H1 (cell line): Measurements from ENCODE around the gene HTR1B. TPM values are rescaled to one million over a fixed set of nuclear protein-coding genes. Genes with fewer than 3 reads are reported as not detected.

Experiments
- CTCF ChIA-PET: fragments of 300-600 bp; sonication (Branson Sonifier 250); formaldehyde crosslinking; loops from one replicate; lab custom pipeline; 2021; ENCODE audit not compliant: partially characterized antibody; lab: Charles Lee
- POLR2A ChIA-PET: fragments of 300-600 bp; sonication (Branson Sonifier 250); formaldehyde crosslinking; loops from one replicate; lab custom pipeline; 2021; ENCODE audit warnings: inconsistent platforms; ENCODE audit not compliant: partially characterized antibody; lab: Charles Lee
- DNase-seq, 2 experiments: peaks; one replicate each; pipeline versions ENCODE4 v3.0.0 to v3.0.0-alpha.2; 2010 to 2022; ENCODE audit warnings: low spot score in 2 of 2, low read depth in 1 of 2, mixed read lengths in 1 of 2
- FAIRE-seq: peaks from 2 replicates; lab custom pipeline; 2011; peaks lifted over from hg19 to GRCh38; lab: Jason Lieb, UNC
- H2AFZ ChIP-seq: 2 replicates; pipeline ENCODE4 v1.8.1; 2012; ENCODE audit warnings: low read length, inconsistent platforms
- H2AK5ac ChIP-seq: 2 replicates; pipeline ENCODE4 v1.6.1; 2013; ENCODE audit warnings: low read depth, low read length
- H2BK120ac ChIP-seq: replicated peaks from 2 replicates; pipeline ENCODE3; 2013; ENCODE audit warnings: low read depth, low read length, inconsistent platforms
- H2BK12ac ChIP-seq: 2 replicates; pipeline ENCODE4 v1.6.1; 2013; ENCODE audit warnings: low read depth, low read length
- H2BK15ac ChIP-seq: 2 replicates; pipeline ENCODE4 v1.6.1; 2013; ENCODE audit warnings: low read length
- H2BK20ac ChIP-seq: 2 replicates; pipeline ENCODE4 v1.6.1; 2013; ENCODE audit warnings: low read length
- H2BK5ac ChIP-seq: 2 replicates; pipeline ENCODE4 v1.6.1; 2013; ENCODE audit warnings: low read depth, low read length
- H3K14ac ChIP-seq: 2 replicates; pipeline ENCODE4 v1.6.1; 2013; ENCODE audit warnings: inconsistent platforms; ENCODE audit not compliant: insufficient read length
- H3K18ac ChIP-seq: 2 replicates; pipeline ENCODE4 v1.6.1; 2013; ENCODE audit warnings: low read length; ENCODE audit errors: extremely low read depth
- H3K23ac ChIP-seq: 2 replicates; pipeline ENCODE4 v1.6.1; 2013; ENCODE audit warnings: inconsistent platforms; ENCODE audit not compliant: insufficient read length
- H3K23me2 ChIP-seq: 2 replicates; pipeline ENCODE4 v1.6.1; 2013; ENCODE audit warnings: low read depth, low read length
- H3K27ac ChIP-seq: 2 replicates; pipeline ENCODE4 v1.6.1; 2011; ENCODE audit warnings: low read depth, low read length, inconsistent platforms
- H3K27me3 ChIP-seq, 4 experiments: replicated peaks in 1 of 4; 1 replicate in 1 of 4; 2 replicates in 3 of 4; pipeline versions ENCODE4 v1.6.1 to v1.8.1; 2011 to 2013; ENCODE audit warnings: low read length in 3 of 4, mild to moderate bottlenecking in 3 of 4, inconsistent platforms in 2 of 4, mixed read lengths in 2 of 4, moderate library complexity in 1 of 4; ENCODE audit not compliant: control insufficient read depth in 3 of 4, insufficient read depth in 3 of 4; ENCODE audit errors: extremely low read depth in 1 of 4
- H3K36me3 ChIP-seq, 4 experiments: 2 replicates each; pipeline versions ENCODE4 v1.6.1 to v1.8.1; 2011 to 2013; ENCODE audit warnings: mild to moderate bottlenecking in 4 of 4, low read length in 3 of 4, moderate library complexity in 2 of 4, control low read depth in 1 of 4, inconsistent platforms in 1 of 4; ENCODE audit not compliant: insufficient read depth in 4 of 4, control insufficient read depth in 2 of 4
- H3K4ac ChIP-seq: replicated peaks from 2 replicates; pipeline ENCODE3; 2013; ENCODE audit warnings: low read length, low read depth, mixed read lengths, inconsistent platforms; ENCODE audit not compliant: insufficient read length
- H3K4me1 ChIP-seq, 4 experiments: replicated peaks in 1 of 4; 1 replicate in 1 of 4; 2 replicates in 3 of 4; pipeline versions ENCODE4 v1.6.1 to v1.8.1; 2011 to 2013; ENCODE audit warnings: low read length in 3 of 4, inconsistent platforms in 2 of 4, mixed read lengths in 1 of 4; ENCODE audit not compliant: insufficient read depth in 4 of 4, control insufficient read depth in 3 of 4
- H3K4me2 ChIP-seq, 2 experiments: 2 replicates each; pipeline versions ENCODE4 v1.6.1 to v1.8.1; 2011 to 2013; ENCODE audit warnings: low read depth in 2 of 2, low read length in 2 of 2, control low read depth in 1 of 2, inconsistent platforms in 1 of 2, mild to moderate bottlenecking in 1 of 2; ENCODE audit not compliant: insufficient read depth in 1 of 2
- H3K4me3 ChIP-seq, 4 experiments: fragments of 200-600, 300-600 bp in 1 of 4; sonication (generic), shearing (Covaris generic), sonication (Bioruptor Twin) in 1 of 4; 2 replicates each; pipeline versions ENCODE4 v1.5.1 to v1.8.1; 2011 to 2016; ENCODE audit warnings: low read length in 4 of 4, low read depth in 3 of 4, control low read depth in 2 of 4, inconsistent platforms in 2 of 4, mild to moderate bottlenecking in 2 of 4, mixed read lengths in 1 of 4, moderate library complexity in 1 of 4; ENCODE audit not compliant: insufficient read depth in 2 of 4; ENCODE audit errors: extremely low read depth in 1 of 4
- H3K56ac ChIP-seq: replicated peaks from 2 replicates; pipeline ENCODE3; 2013; ENCODE audit warnings: low read depth, mild to moderate bottlenecking, mixed read lengths, low read length, inconsistent platforms; ENCODE audit not compliant: insufficient read length
- H3K79me1 ChIP-seq: 2 replicates; pipeline ENCODE4 v1.6.1; 2013; ENCODE audit warnings: low read depth, low read length, control low read depth
- H3K79me2 ChIP-seq, 2 experiments: 2 replicates each; pipeline versions ENCODE4 v1.6.1 to v1.8.1; 2012 to 2013; ENCODE audit warnings: low read length in 2 of 2, mild to moderate bottlenecking in 2 of 2, inconsistent platforms in 1 of 2; ENCODE audit not compliant: insufficient read depth in 2 of 2, control insufficient read depth in 1 of 2
- H3K9ac ChIP-seq, 4 experiments: replicated peaks in 1 of 4; 1 replicate in 1 of 4; 2 replicates in 3 of 4; pipeline versions ENCODE4 v1.6.1 to v1.8.1; 2011 to 2013; ENCODE audit warnings: low read depth in 3 of 4, low read length in 3 of 4, control low read depth in 2 of 4, mild to moderate bottlenecking in 2 of 4, moderate library complexity in 2 of 4, inconsistent platforms in 1 of 4; ENCODE audit errors: extremely low read depth in 1 of 4
- H3K9me3 ChIP-seq, 2 experiments: 2 replicates each; pipeline versions ENCODE4 v1.6.1 to v1.8.1; 2012 to 2013; ENCODE audit warnings: mild to moderate bottlenecking in 2 of 2, moderate library complexity in 2 of 2, control low read depth in 1 of 2, inconsistent platforms in 1 of 2, low read depth in 1 of 2, low read length in 1 of 2, mixed read lengths in 1 of 2; ENCODE audit not compliant: insufficient read depth in 2 of 2
- H4K20me1 ChIP-seq, 2 experiments: replicated peaks in 1 of 2; 2 replicates each; pipeline versions ENCODE3 to v1.8.1; 2011 to 2013; ENCODE audit warnings: inconsistent platforms in 2 of 2, low read length in 2 of 2, mild to moderate bottlenecking in 1 of 2; ENCODE audit not compliant: insufficient read depth in 2 of 2, control insufficient read depth in 1 of 2
- H4K5ac ChIP-seq: 2 replicates; pipeline ENCODE4 v1.6.1; 2013; ENCODE audit warnings: low read length, low read depth, mixed read lengths, inconsistent platforms; ENCODE audit not compliant: insufficient read length
- H4K8ac ChIP-seq: 2 replicates; pipeline ENCODE4 v1.8.0; 2013; ENCODE audit warnings: mild to moderate bottlenecking, moderate library complexity, low read length, inconsistent platforms; ENCODE audit not compliant: insufficient read depth; ENCODE audit errors: extremely low read depth
- H4K91ac ChIP-seq: replicated peaks from 2 replicates; pipeline ENCODE3; 2013; ENCODE audit warnings: low read length, mixed read lengths, inconsistent platforms; ENCODE audit not compliant: insufficient read length
- BCL11A ChIP-seq, 2 experiments: IDR thresholded peaks; one replicate each; pipeline ENCODE4 v1.6.1; 2011; ENCODE audit warnings: low read depth in 2 of 2, low read length in 2 of 2, mild to moderate bottlenecking in 2 of 2
- JUND ChIP-seq: IDR thresholded peaks from 2 replicates; pipeline ENCODE4 v1.6.1; 2011; ENCODE audit warnings: mild to moderate bottlenecking, improper control_type of control experiment, low read length
- RFX5 ChIP-seq: IDR thresholded peaks from 2 replicates; pipeline ENCODE4 v1.6.1; 2011; ENCODE audit warnings: low read depth, low read length, improper control_type of control experiment, borderline replicate concordance
- RXRA ChIP-seq: IDR thresholded peaks from 2 replicates; pipeline ENCODE4 v1.6.1; 2011; ENCODE audit warnings: low read depth, mild to moderate bottlenecking, low read length, moderate library complexity; ENCODE audit not compliant: insufficient read depth
- SP1 ChIP-seq: IDR thresholded peaks from 2 replicates; pipeline ENCODE4 v1.6.1; 2011; ENCODE audit warnings: low read depth, low read length
- SRF ChIP-seq: IDR thresholded peaks from 2 replicates; pipeline ENCODE4 v1.6.1; 2011; ENCODE audit warnings: mild to moderate bottlenecking, low read depth, low read length, moderate library complexity
- TBP ChIP-seq: IDR thresholded peaks from 2 replicates; pipeline ENCODE4 v1.6.1; 2011; ENCODE audit warnings: low read depth, low read length, improper control_type of control experiment
- WGBS, 2 experiments: shearing (Covaris generic) in 1 of 2; methylation state at CpG; one replicate each; pipeline versions ENCODE4 v1.1.6 to v1.1.7; 2013 to 2015; ENCODE audit warnings: low lambda C conversion rate in 2 of 2, mixed read lengths in 2 of 2, inconsistent platforms in 1 of 2, low coverage in 1 of 2, missing lambda C conversion rate in 1 of 2; ENCODE audit not compliant: insufficient replicate concordance in 2 of 2, insufficient coverage in 1 of 2, insufficient read length in 1 of 2; ENCODE audit errors: extremely low coverage in 1 of 2, missing lambda C conversion rate in 1 of 2; 5-methylcytosine and 5-hydroxymethylcytosine counted together
- polyA plus RNA-seq, 7 experiments: library from polyadenylated mRNA; depleted of rRNA in 3 of 7; stranded (reverse) in 5 of 7; unstranded in 2 of 7; fragments of >200 nt in 5 of 7; fragments of 200-250 nt in 2 of 7; gene quantifications; 1 replicate in 5 of 7; 2 replicates in 1 of 7; 4 replicates in 1 of 7; pipeline versions ENCODE4 v1.2.1 to v1.2.3, GENCODE V29; 2011 to 2013; ENCODE audit warnings: missing spikeins in 2 of 7, mixed read lengths in 2 of 7
- total RNA-seq: library from RNA; stranded (reverse); fragmentation: NEBNext Ultra II Directional; extraction: Animal tissue kit (Norgen Biotek cat#: 25700); gene quantifications from 2 replicates; pipeline ENCODE4 v1.2.1, GENCODE V29; 2021

The HTR1B gene
- total and polyA plus RNA-seq, 2 of the 8 experiments (the other 6 are each of a cell fraction or from before 2014, with no cell fraction given): 1.1 to 1.4 TPM

GRCh38 chr6:77482981-77483380, 19.7 kb upstream of the HTR1B start:
- H2BK15ac ChIP-seq: no peak overlapping the region
- H2AFZ ChIP-seq: no peak overlapping the region
- H2BK5ac ChIP-seq: no peak overlapping the region
- no peak overlapping the region for H3K9ac ChIP-seq
- H3K36me3 ChIP-seq: no peaks in the 10 kb centered on the region
- no peaks in the 10 kb centered on the region for H3K79me1 ChIP-seq
- no peak for FAIRE-seq
- DNase-seq: no peak
- POLR2A ChIA-PET: interaction anchor here (1.2 kb wide), 1 partner anchor 12 kb away, joined by 4 read pairs; no protein-coding TSS in a partner anchor
- no peak overlapping the region for H3K23ac ChIP-seq
- H3K27ac ChIP-seq: no peak overlapping the region
- TF ChIP-seq RFX5 (no peak), TBP (no peak), BCL11A (IDR thresholded peaks at IDR 0.05; ENCODE audit: low read depth in 2 of 2, low read length in 2 of 2) (no peak), RXRA (no peak), SP1 (no peak), SRF (no peak), JUND (no peak)
- TF ChIP-seq, all 59 proteins: peak for 0
- no peak overlapping the region for H3K4me3 ChIP-seq
- no peak overlapping the region for H4K91ac ChIP-seq
- no peak overlapping the region for H3K14ac ChIP-seq
- no peaks in the 10 kb centered on the region for H3K27me3 ChIP-seq
- CTCF ChIA-PET: interaction anchor here (12.9 kb wide), 1 partner anchor 20 kb away, joined by 112 read pairs; the partner anchor contains the start of gene HTR1B
- H3K79me2 ChIP-seq: no peaks in the 10 kb centered on the region
- H3K4me1 ChIP-seq: no peaks in the 10 kb centered on the region; a peak in 3 of 7 replicates
- no peak overlapping the region for H3K56ac ChIP-seq
- no peak overlapping the region for H3K4ac ChIP-seq
- H4K8ac ChIP-seq: no peak overlapping the region
- H2BK120ac ChIP-seq: no peak overlapping the region
- no peak overlapping the region for H2AK5ac ChIP-seq
- no peaks in the 10 kb centered on the region for H4K20me1 ChIP-seq
- H3K18ac ChIP-seq: no peak overlapping the region
- H3K23me2 ChIP-seq: no peaks in the 10 kb centered on the region
- 92% methylated on average over 1 of the region's 1 CpG; no CpG with 5 or more reads in 1 of the 2 experiments for whole genome bisulfite sequencing, 2 experiments
- no peak overlapping the region for H4K5ac ChIP-seq
- H3K4me2 ChIP-seq: no peak overlapping the region
- H3K9me3 ChIP-seq: no peaks in the 10 kb centered on the region
- H2BK20ac ChIP-seq: no peak overlapping the region
- H2BK12ac ChIP-seq: no peak overlapping the region
